ENCODE results near the gene DDX17.

DDX17 gene

GRCh38 chr22:38506118-38506962, at the start of gene DDX17:
TSS of gene DDX17 (minus strand) at chr22:38506311.
- no peak for TF ChIP-seq CTCF (IDR thresholded peaks at IDR 0.05; ENCODE audit: control extremely low read depth, extremely low read depth, low read depth, missing control alignments)
- CTCF ChIA-PET: no interaction called here
- POLR2A ChIA-PET: no interaction called here
- DNase-seq (ENCODE audit: extremely low spot score): peak; percentile 91

GRCh38 chr22:38554281-38554680, 48.2 kb upstream of the DDX17 start:
- CTCF ChIA-PET: interaction anchor here (0.7 to 1.6 kb wide), 5 partner anchors 10 to 502 kb away, joined by 3 to 4 read pairs (median 3); no protein-coding TSS in a partner anchor

GRCh38 chr22:38549101-38549894, 43.2 kb upstream of the DDX17 start:
- no peak for TF ChIP-seq CTCF (IDR thresholded peaks at IDR 0.05; ENCODE audit: control extremely low read depth, extremely low read depth, low read depth, missing control alignments)
- peak; percentile 21 for DNase-seq (ENCODE audit: extremely low spot score)
- ChIA-PET POLR2A (no interaction called here), CTCF (no interaction called here)

More at GRCh38 chr22:38554281-38554680, 48.2 kb upstream of the DDX17 start:
- no peak for TF ChIP-seq CTCF (IDR thresholded peaks at IDR 0.05; ENCODE audit: control extremely low read depth, extremely low read depth, low read depth, missing control alignments)
- POLR2A ChIA-PET: no interaction called here
- DNase-seq (ENCODE audit: extremely low spot score): no peak

- ChIA-PET POLR2A (no interaction called here), CTCF (interaction anchor here (0.7 to 1.3 kb wide), 2 partner anchors 13 to 14 kb away, joined by 3 to 4 read pairs; no protein-coding TSS in a partner anchor)
- no peak for TF ChIP-seq CTCF (IDR thresholded peaks at IDR 0.05; ENCODE audit: control extremely low read depth, extremely low read depth, low read depth, missing control alignments)
- DNase-seq (ENCODE audit: extremely low spot score): no peak
Measured at GRCh38 chr22:38540701-38541100, 34.6 kb upstream of the DDX17 start.

- TF ChIP-seq CTCF (IDR thresholded peaks at IDR 0.05; ENCODE audit: control extremely low read depth, extremely low read depth, low read depth, missing control alignments): no peak
- ChIA-PET POLR2A (no interaction called here), CTCF (interaction anchor here (0.8 to 1.0 kb wide), 2 partner anchors 9 to 19 kb away, joined by 3 read pairs; no protein-coding TSS in a partner anchor)
- DNase-seq (ENCODE audit: extremely low spot score): no peak
Measured at GRCh38 chr22:38531251-38531938, 25.3 kb upstream of the DDX17 start.

GRCh38 chr22:38524429-38524828, 18.3 kb upstream of the DDX17 start:
- no peak for DNase-seq (ENCODE audit: extremely low spot score)
- ChIA-PET POLR2A (no interaction called here), CTCF (interaction anchor here (0.9 kb wide), 1 partner anchor 22 kb away, joined by 3 read pairs; no protein-coding TSS in a partner anchor)
- no peak for TF ChIP-seq CTCF (IDR thresholded peaks at IDR 0.05; ENCODE audit: control extremely low read depth, extremely low read depth, low read depth, missing control alignments)
